SU-DHL-6 (cell line): ENCODE measurements around the gene UBR2.

Source experiments
- EZH2phosphoT487 ChIP-seq: fragments of 200-600 bp; sonication (generic), shearing (Covaris generic); conservative IDR thresholded peaks from 2 replicates; pipeline ENCODE4 v1.6.1; 2018; ENCODE audit warnings: mild to moderate bottlenecking, antibody characterized with exemption, low read length, moderate library complexity, mixed read lengths
- TF ChIP-seq, protein P1 (sequence below): fragments of 200-600 bp; sonication (generic); IDR thresholded peaks from one replicate; pipeline ENCODE4 v1.5.1; 2017; ENCODE audit warnings: antibody characterized with exemption, mild to moderate bottlenecking, low read length, moderate library complexity; ENCODE audit not compliant: insufficient read depth, poor library complexity, severe bottlenecking

- TF ChIP-seq, protein P1, sequence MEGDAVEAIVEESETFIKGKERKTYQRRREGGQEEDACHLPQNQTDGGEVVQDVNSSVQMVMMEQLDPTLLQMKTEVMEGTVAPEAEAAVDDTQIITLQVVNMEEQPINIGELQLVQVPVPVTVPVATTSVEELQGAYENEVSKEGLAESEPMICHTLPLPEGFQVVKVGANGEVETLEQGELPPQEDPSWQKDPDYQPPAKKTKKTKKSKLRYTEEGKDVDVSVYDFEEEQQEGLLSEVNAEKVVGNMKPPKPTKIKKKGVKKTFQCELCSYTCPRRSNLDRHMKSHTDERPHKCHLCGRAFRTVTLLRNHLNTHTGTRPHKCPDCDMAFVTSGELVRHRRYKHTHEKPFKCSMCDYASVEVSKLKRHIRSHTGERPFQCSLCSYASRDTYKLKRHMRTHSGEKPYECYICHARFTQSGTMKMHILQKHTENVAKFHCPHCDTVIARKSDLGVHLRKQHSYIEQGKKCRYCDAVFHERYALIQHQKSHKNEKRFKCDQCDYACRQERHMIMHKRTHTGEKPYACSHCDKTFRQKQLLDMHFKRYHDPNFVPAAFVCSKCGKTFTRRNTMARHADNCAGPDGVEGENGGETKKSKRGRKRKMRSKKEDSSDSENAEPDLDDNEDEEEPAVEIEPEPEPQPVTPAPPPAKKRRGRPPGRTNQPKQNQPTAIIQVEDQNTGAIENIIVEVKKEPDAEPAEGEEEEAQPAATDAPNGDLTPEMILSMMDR = no peak
- no peak for TF ChIP-seq EZH2phosphoT487
Observed at GRCh38 chr6:42565823-42566613, 2.2 kb downstream of the UBR2 start.
